GM23338 (cell line): ENCODE data around the gene TTC28. TPM values are rescaled to one million over a fixed set of nuclear protein-coding genes. Genes with fewer than 3 reads are reported as not detected.
A peak's percentile ranks its signal among the peaks of the same experiment; 100 is the strongest.

Experiments
- ATAC-seq: fragments of 200-7000 bp; cut with Tn5 transposase; 3 replicates; pipeline ENCODE4 v1.9.1; 2020
- DNase-seq: peaks from one replicate; pipeline ENCODE4 v3.0.0-alpha.2; 2015; ENCODE audit warnings: low spot score
- H2AFZ ChIP-seq: fragments of 200-600 bp; sonication (generic); 2 replicates; pipeline ENCODE4 v1.8.0; 2016; ENCODE audit warnings: antibody characterized with exemption, mild to moderate bottlenecking, moderate library complexity
- H3F3A ChIP-seq: fragments of 200-600 bp; sonication (generic); replicated peaks from 2 replicates; pipeline ENCODE4 v1.8.0; 2017; ENCODE audit warnings: antibody characterized with exemption, mixed run types, low read depth
- H3K27ac ChIP-seq: fragments of 200-600 bp; sonication (generic); 2 replicates; pipeline ENCODE4 v1.6.1; 2016; ENCODE audit warnings: low read depth
- H3K27me3 ChIP-seq: fragments of 200-600 bp; sonication (generic); 2 replicates; pipeline ENCODE4 v1.8.0; 2016; ENCODE audit warnings: mild to moderate bottlenecking, mixed run types, moderate library complexity; ENCODE audit not compliant: insufficient read depth
- H3K36me3 ChIP-seq: fragments of 200-600 bp; sonication (generic); 2 replicates; pipeline ENCODE4 v1.8.0; 2016; ENCODE audit warnings: mild to moderate bottlenecking; ENCODE audit not compliant: insufficient read depth
- H3K4me1 ChIP-seq: fragments of 200-600 bp; sonication (generic); 2 replicates; pipeline ENCODE4 v1.8.0; 2016; ENCODE audit warnings: mild to moderate bottlenecking, moderate library complexity; ENCODE audit not compliant: insufficient read depth
- H3K4me2 ChIP-seq: fragments of 200-600 bp; sonication (generic); 2 replicates; pipeline ENCODE4 v1.7.1; 2017; ENCODE audit warnings: mixed run types
- H3K4me3 ChIP-seq: fragments of 200-600 bp; sonication (generic); 2 replicates; pipeline ENCODE4 v1.6.1; 2016; ENCODE audit warnings: mixed run types
- H3K79me2 ChIP-seq: fragments of 200-600 bp; sonication (generic); replicated peaks from 2 replicates; pipeline ENCODE4 v1.8.0; 2017; ENCODE audit warnings: mild to moderate bottlenecking; ENCODE audit not compliant: insufficient read depth
- H3K9me2 ChIP-seq: fragments of 200-600 bp; sonication (generic); 2 replicates; pipeline ENCODE4 v1.8.0; 2017; ENCODE audit not compliant: insufficient read depth
- H4K20me1 ChIP-seq: fragments of 200-600 bp; sonication (generic); replicated peaks from 2 replicates; pipeline ENCODE4 v1.8.0; 2017; ENCODE audit warnings: mild to moderate bottlenecking; ENCODE audit not compliant: insufficient read depth
- H3K27ac Mint-ChIP-seq: 2 replicates; pipeline ENCODE4 v1.8.0; 2020; ENCODE audit warnings: inconsistent platforms, mild to moderate bottlenecking, moderate library complexity, mixed read lengths
- H3K27me3 Mint-ChIP-seq: 3 replicates; pipeline ENCODE4 v1.8.0; 2022; ENCODE audit warnings: low read depth, mild to moderate bottlenecking, moderate library complexity, mixed read lengths, inconsistent platforms; ENCODE audit not compliant: insufficient read depth, poor library complexity
- H3K36me3 Mint-ChIP-seq: 3 replicates; pipeline ENCODE4 v1.8.0; 2021; ENCODE audit warnings: low read depth, mild to moderate bottlenecking, inconsistent platforms, moderate library complexity, mixed read lengths
- H3K4me1 Mint-ChIP-seq: 3 replicates; pipeline ENCODE4 v1.8.0; 2020; ENCODE audit warnings: mild to moderate bottlenecking, inconsistent platforms, mixed read lengths
- H3K4me3 Mint-ChIP-seq: 3 replicates; pipeline ENCODE4 v1.8.0; 2021; ENCODE audit warnings: moderate library complexity, mild to moderate bottlenecking, inconsistent platforms, mixed read lengths
- H3K9me3 Mint-ChIP-seq: 3 replicates; pipeline ENCODE4 v1.8.0; 2020; ENCODE audit warnings: moderate library complexity, mild to moderate bottlenecking, inconsistent platforms, mixed read lengths
- CREB1 ChIP-seq: fragments of 250-450 bp; sonication (Bioruptor Pico); IDR thresholded peaks from 2 replicates; pipeline ENCODE4 v1.5.0; 2020; ENCODE audit warnings: low read depth, mild to moderate bottlenecking, moderate library complexity
- ETS1 ChIP-seq: IDR thresholded peaks from 2 replicates; pipeline ENCODE4 v1.6.1; 2016; ENCODE audit warnings: antibody characterized with exemption
- EZH2phosphoT487 ChIP-seq: fragments of 200-600 bp; sonication (generic); IDR thresholded peaks from one replicate; pipeline ENCODE4 v1.8.1; 2018; ENCODE audit warnings: antibody characterized with exemption; ENCODE audit not compliant: unreplicated experiment
- NANOG ChIP-seq: IDR thresholded peaks from 2 replicates; pipeline ENCODE4 v1.6.1; 2016; ENCODE audit warnings: antibody characterized with exemption, borderline replicate concordance
- REST ChIP-seq: IDR thresholded peaks from one replicate; pipeline ENCODE4 v1.6.1; 2018; ENCODE audit warnings: antibody characterized with exemption; ENCODE audit not compliant: unreplicated experiment
- ZNF114 ChIP-seq: fragments of 250-450 bp; sonication (Bioruptor Pico); IDR thresholded peaks from 2 replicates; pipeline ENCODE4 v1.5.0; 2020; ENCODE audit warnings: mild to moderate bottlenecking, moderate library complexity
- ZNF462 ChIP-seq: fragments of 250-450 bp; sonication (Bioruptor Pico); IDR thresholded peaks from 2 replicates; pipeline ENCODE4 v1.5.0; 2020; ENCODE audit warnings: mild to moderate bottlenecking, moderate library complexity
- polyA plus RNA-seq: library from polyadenylated mRNA; unstranded; fragments of >200 nt; fragmentation: Nextera tagmentation; extraction: Ambion mirVana; gene quantifications from 2 replicates; pipeline ENCODE4 v1.2.1, GENCODE V29; 2016
- total RNA-seq: library from RNA; depleted of rRNA; stranded (reverse); fragments of >200 nt; shearing (Covaris generic); gene quantifications from 2 replicates; pipeline ENCODE4 v1.2.3, GENCODE V29; 2014
- TF ChIP-seq, protein P1 (sequence below), 2 experiments: fragments of 200-600 bp in 1 of 2; sonication (generic) in 1 of 2; conservative IDR thresholded peaks; 2 replicates each; pipeline versions ENCODE4 v1.5.1 to v1.6.1; 2016 to 2017; ENCODE audit warnings: antibody characterized with exemption in 2 of 2, low read depth in 2 of 2, mild to moderate bottlenecking in 2 of 2, moderate library complexity in 1 of 2

The TTC28 gene
- total and polyA plus RNA-seq, 2 experiments from 2014 or later = 4.5 to 16.1 TPM

DNA sequence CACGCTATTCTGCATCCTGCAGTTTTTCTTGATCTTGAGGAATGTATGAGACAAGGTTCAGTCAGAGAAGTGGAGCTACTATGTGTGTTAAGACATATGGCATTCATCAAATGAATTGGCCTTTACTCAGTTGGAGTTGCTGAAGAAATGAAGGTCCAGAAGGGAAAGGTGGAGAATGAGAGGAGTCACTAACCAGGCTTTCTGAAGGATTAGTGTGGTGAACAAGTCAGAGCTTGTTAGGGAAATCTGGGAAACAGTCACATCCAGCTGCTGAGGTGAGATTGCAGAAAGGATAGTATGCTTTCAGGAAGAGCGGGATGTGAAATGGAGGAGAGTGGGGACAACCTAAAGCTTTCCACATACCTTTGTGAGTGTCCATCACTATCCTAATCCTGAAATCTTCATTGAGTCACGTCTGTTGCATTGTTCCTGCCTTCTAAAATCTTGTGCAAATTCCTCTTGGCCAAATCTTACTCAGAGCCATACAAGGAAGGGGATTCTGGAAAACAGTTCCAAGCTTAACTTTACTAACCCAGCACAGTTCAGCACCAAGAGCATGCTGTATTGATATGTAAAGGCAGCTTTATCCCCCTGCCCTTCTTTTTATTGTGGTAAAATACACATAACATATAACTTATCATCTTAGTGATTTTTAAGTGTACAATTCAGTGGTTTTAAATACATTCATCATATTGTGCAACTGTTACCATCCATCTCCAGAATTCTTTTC, 749.1 kb downstream of the TTC28 start:
- ATAC-seq = peak; percentile 75
- DNase-seq = peak; percentile 8
- Histone ChIP-seq H4K20me1 (no peaks in the 10 kb centered on the region), H3K4me2 (peak overlapping the region; percentile 31), H3K36me3 (no peaks in the 10 kb centered on the region), H3F3A (no peaks in the 10 kb centered on the region), H3K4me3 (no peak overlapping the region), H3K27me3 (no peaks in the 10 kb centered on the region), H2AFZ (no peak overlapping the region), H3K27ac (peak overlapping the region; percentile 78), H3K79me2 (peaks cover 15% of the 10 kb centered on the region; the same call in 1 of the 2 replicates), H3K4me1 (peaks cover 15% of the 10 kb centered on the region), H3K9me2 (no peaks in the 10 kb centered on the region; the same call in 1 of the 2 replicates)
- no peak overlapping the region; the same call in 2 of the 3 replicates for H3K4me3 Mint-ChIP-seq
- TF ChIP-seq REST = no peak
- TF ChIP-seq ETS1 = no peak
- no peak for TF ChIP-seq EZH2phosphoT487
- TF ChIP-seq, protein P1, sequence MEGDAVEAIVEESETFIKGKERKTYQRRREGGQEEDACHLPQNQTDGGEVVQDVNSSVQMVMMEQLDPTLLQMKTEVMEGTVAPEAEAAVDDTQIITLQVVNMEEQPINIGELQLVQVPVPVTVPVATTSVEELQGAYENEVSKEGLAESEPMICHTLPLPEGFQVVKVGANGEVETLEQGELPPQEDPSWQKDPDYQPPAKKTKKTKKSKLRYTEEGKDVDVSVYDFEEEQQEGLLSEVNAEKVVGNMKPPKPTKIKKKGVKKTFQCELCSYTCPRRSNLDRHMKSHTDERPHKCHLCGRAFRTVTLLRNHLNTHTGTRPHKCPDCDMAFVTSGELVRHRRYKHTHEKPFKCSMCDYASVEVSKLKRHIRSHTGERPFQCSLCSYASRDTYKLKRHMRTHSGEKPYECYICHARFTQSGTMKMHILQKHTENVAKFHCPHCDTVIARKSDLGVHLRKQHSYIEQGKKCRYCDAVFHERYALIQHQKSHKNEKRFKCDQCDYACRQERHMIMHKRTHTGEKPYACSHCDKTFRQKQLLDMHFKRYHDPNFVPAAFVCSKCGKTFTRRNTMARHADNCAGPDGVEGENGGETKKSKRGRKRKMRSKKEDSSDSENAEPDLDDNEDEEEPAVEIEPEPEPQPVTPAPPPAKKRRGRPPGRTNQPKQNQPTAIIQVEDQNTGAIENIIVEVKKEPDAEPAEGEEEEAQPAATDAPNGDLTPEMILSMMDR (conservative IDR thresholded peaks at IDR 0.05; ENCODE audit: low read depth in 2 of 2) = no peak
- TF ChIP-seq NANOG = no peak
- TF ChIP-seq CREB1 (CRISPR knock-in tag) = no peak
- no peak for TF ChIP-seq ZNF114 (CRISPR knock-in tag)
- TF ChIP-seq ZNF462 (CRISPR knock-in tag) = no peak
- no peaks in the 10 kb centered on the region; the same call in 2 of the 3 replicates for H3K9me3 Mint-ChIP-seq
- H3K36me3 Mint-ChIP-seq = peaks cover 13% of the 10 kb centered on the region; the same call in 2 of the 3 replicates
- peak overlapping the region; percentile 88 for H3K27ac Mint-ChIP-seq
- H3K27me3 Mint-ChIP-seq = peaks cover 2% of the 10 kb centered on the region
- H3K4me1 Mint-ChIP-seq = peaks cover 19% of the 10 kb centered on the region
